CD8-positive, alpha-beta memory T cell (primary cell): ENCODE results near the gene ARVCF. TPM values are rescaled to one million over a fixed set of nuclear protein-coding genes. Genes with fewer than 3 reads are reported as not detected.

Source experiments
- CTCF ChIA-PET: fragments of 350-600 bp; sonication (Branson Sonifier 250); formaldehyde crosslinking; loops from one replicate; lab custom pipeline; 2021; ENCODE audit warnings: antibody characterized with exemption; lab: Charles Lee
- POLR2A ChIA-PET: fragments of 350-600 bp; sonication (Branson Sonifier 250); formaldehyde crosslinking; loops from one replicate; lab custom pipeline; 2021; ENCODE audit warnings: antibody characterized with exemption; lab: Charles Lee
- DNase-seq, 5 donors: peaks; one replicate each; pipeline versions ENCODE4 v3.0.0 to v3.0.0-alpha.2; 2020 to 2022; ENCODE audit warnings: mixed read lengths in 1 of 5
- H3K27ac ChIP-seq: one replicate; pipeline ENCODE4 v1.7.0; 2013; ENCODE audit warnings: low read depth, mild to moderate bottlenecking, low read length, moderate library complexity
- H3K27me3 ChIP-seq: 2 replicates; pipeline ENCODE4 v1.7.0; 2013; ENCODE audit warnings: low read length, mild to moderate bottlenecking; ENCODE audit not compliant: insufficient read depth, poor library complexity, severe bottlenecking
- H3K36me3 ChIP-seq: 2 replicates; pipeline ENCODE4 v1.7.0; 2013; ENCODE audit warnings: mild to moderate bottlenecking, low read length, moderate library complexity; ENCODE audit not compliant: insufficient read depth
- H3K4me1 ChIP-seq: 2 replicates; pipeline ENCODE4 v1.7.0; 2013; ENCODE audit warnings: mild to moderate bottlenecking, low read length, moderate library complexity; ENCODE audit not compliant: insufficient read depth
- H3K4me3 ChIP-seq: 2 replicates; pipeline ENCODE4 v1.7.0; 2013; ENCODE audit warnings: mild to moderate bottlenecking, low read length
- H3K9me3 ChIP-seq: 2 replicates; pipeline ENCODE4 v1.7.0; 2013; ENCODE audit warnings: mild to moderate bottlenecking, low read length
- H3K27ac Mint-ChIP-seq, 8 donors: one replicate each; pipeline ENCODE4 v1.8.0; 2020 to 2021; ENCODE audit warnings: mixed read lengths in 8 of 8, mild to moderate bottlenecking in 6 of 8, inconsistent platforms in 3 of 8, moderate library complexity in 3 of 8
- H3K27me3 Mint-ChIP-seq, 2 donors: one replicate each; pipeline ENCODE4 v1.8.0; 2020 to 2021; ENCODE audit warnings: mixed read lengths in 2 of 2, mild to moderate bottlenecking in 1 of 2, moderate library complexity in 1 of 2
- H3K36me3 Mint-ChIP-seq, 3 donors: one replicate each; pipeline ENCODE4 v1.8.0; 2020 to 2021; ENCODE audit warnings: mixed read lengths in 3 of 3, inconsistent platforms in 1 of 3, mild to moderate bottlenecking in 1 of 3
- H3K4me1 Mint-ChIP-seq, 3 donors: one replicate each; pipeline ENCODE4 v1.8.0; 2020 to 2021; ENCODE audit warnings: mixed read lengths in 3 of 3, inconsistent platforms in 1 of 3, mild to moderate bottlenecking in 1 of 3
- H3K4me3 Mint-ChIP-seq, 7 donors: one replicate each; pipeline ENCODE4 v1.8.0; 2020 to 2021; ENCODE audit warnings: mixed read lengths in 7 of 7, mild to moderate bottlenecking in 6 of 7, moderate library complexity in 4 of 7, inconsistent platforms in 2 of 7
- H3K9me3 Mint-ChIP-seq, 5 donors: one replicate each; pipeline ENCODE4 v1.8.0; 2020 to 2022; ENCODE audit warnings: mixed read lengths in 5 of 5, mild to moderate bottlenecking in 3 of 5, moderate library complexity in 2 of 5, inconsistent platforms in 1 of 5
- polyA plus RNA-seq: library from polyadenylated mRNA; unstranded; fragments of 300-500 nt; fragmentation: Illumina TruSeq; gene quantifications from one replicate; pipeline ENCODE4 v1.2.3, GENCODE V29; 2021
- total RNA-seq, 2 experiments: library from RNA; stranded (reverse); gene quantifications; one replicate each; pipeline ENCODE4 v1.2.3, GENCODE V29; 2021

The ARVCF gene
- total and polyA plus RNA-seq, 3 experiments from 2014 or later = 0.92 to 1.8 (median 1.4) TPM

GRCh38 chr22:20001082-20001638 lies 15.5 kb downstream of the ARVCF start:
- ChIA-PET POLR2A (no interaction called here), CTCF (interaction anchor here (1.3 kb wide), 1 partner anchor 10 kb away, joined by 3 read pairs; no protein-coding TSS in a partner anchor)
- peaks cover 4 to 6% of the 10 kb centered on the region in 2 donors for H3K27me3 Mint-ChIP-seq
- Histone ChIP-seq H3K4me3 (no peak overlapping the region), H3K27me3 (no peaks in the 10 kb centered on the region), H3K27ac (no peak overlapping the region), H3K36me3 (no peaks in the 10 kb centered on the region), H3K4me1 (peaks cover 4% of the 10 kb centered on the region), H3K9me3 (peaks cover 6% of the 10 kb centered on the region)
- no peaks in the 10 kb centered on the region for H3K4me1 Mint-ChIP-seq
- H3K36me3 Mint-ChIP-seq = peaks cover 0 to 17% (median 0%) of the 10 kb centered on the region in 3 donors
- no peak overlapping the region for H3K27ac Mint-ChIP-seq
- DNase-seq = peak in 1 of 5 donors; percentile 27
- peaks cover 3 to 18% (median 15%) of the 10 kb centered on the region in 5 donors for H3K9me3 Mint-ChIP-seq
- H3K4me3 Mint-ChIP-seq = no peak overlapping the region

GRCh38 chr22:20000246-20001081 lies 16.2 kb downstream of the ARVCF start:
- peaks cover 3 to 18% (median 15%) of the 10 kb centered on the region in 5 donors for H3K9me3 Mint-ChIP-seq
- peaks cover 4 to 6% of the 10 kb centered on the region in 2 donors for H3K27me3 Mint-ChIP-seq
- H3K4me3 ChIP-seq = no peak overlapping the region
- no peaks in the 10 kb centered on the region for H3K27me3 ChIP-seq
- no peaks in the 10 kb centered on the region for H3K36me3 ChIP-seq
- ChIA-PET CTCF (no interaction called here), POLR2A (no interaction called here)
- peaks cover 0 to 17% (median 0%) of the 10 kb centered on the region in 3 donors for H3K36me3 Mint-ChIP-seq
- H3K27ac ChIP-seq = no peak overlapping the region
- H3K4me3 Mint-ChIP-seq = no peak overlapping the region
- no peaks in the 10 kb centered on the region for H3K4me1 Mint-ChIP-seq
- DNase-seq = no peak
- H3K27ac Mint-ChIP-seq = peak overlapping the region in 1 of 8 donors; percentile 22
- H3K9me3 ChIP-seq = peaks cover 6% of the 10 kb centered on the region
- H3K4me1 ChIP-seq = peaks cover 4% of the 10 kb centered on the region

- no peak overlapping the region for H3K27ac ChIP-seq
- H3K9me3 ChIP-seq = peaks cover 1% of the 10 kb centered on the region
- Mint-ChIP-seq H3K36me3 (peaks cover 0 to 12% (median 0%) of the 10 kb centered on the region in 3 donors), H3K9me3 (peaks cover 3 to 16% (median 13%) of the 10 kb centered on the region in 5 donors), H3K4me1 (no peaks in the 10 kb centered on the region), H3K27ac (no peak overlapping the region), H3K27me3 (peaks cover 4 to 6% of the 10 kb centered on the region in 2 donors), H3K4me3 (no peak overlapping the region)
- ChIA-PET CTCF (no interaction called here), POLR2A (no interaction called here)
- DNase-seq = peak in 1 of 5 donors; percentile 28
- no peaks in the 10 kb centered on the region for H3K27me3 ChIP-seq
- H3K4me3 ChIP-seq = no peak overlapping the region
- no peaks in the 10 kb centered on the region for H3K36me3 ChIP-seq
- peaks cover 4% of the 10 kb centered on the region for H3K4me1 ChIP-seq
These were observed 17.4 kb downstream of the ARVCF start for GRCh38 chr22:19998991-19999820.

GRCh38 chr22:19998232-19998951 lies 18.2 kb downstream of the ARVCF start:
- H3K27me3 Mint-ChIP-seq = peaks cover 6 to 7% of the 10 kb centered on the region in 2 donors
- Histone ChIP-seq H3K27ac (no peak overlapping the region), H3K36me3 (no peaks in the 10 kb centered on the region), H3K27me3 (no peaks in the 10 kb centered on the region), H3K9me3 (no peaks in the 10 kb centered on the region), H3K4me3 (no peak overlapping the region), H3K4me1 (peaks cover 4% of the 10 kb centered on the region)
- ChIA-PET CTCF (no interaction called here), POLR2A (no interaction called here)
- H3K27ac Mint-ChIP-seq = no peak overlapping the region
- no peak for DNase-seq
- no peaks in the 10 kb centered on the region for H3K4me1 Mint-ChIP-seq
- peaks cover 3 to 9% (median 8%) of the 10 kb centered on the region in 5 donors for H3K9me3 Mint-ChIP-seq
- H3K4me3 Mint-ChIP-seq = no peak overlapping the region
- peaks cover 0 to 4% (median 0%) of the 10 kb centered on the region in 3 donors for H3K36me3 Mint-ChIP-seq

GRCh38 chr22:19997561-19998231 lies 18.9 kb downstream of the ARVCF start:
- Histone ChIP-seq H3K4me1 (peaks cover 4% of the 10 kb centered on the region), H3K27me3 (no peaks in the 10 kb centered on the region), H3K27ac (no peak overlapping the region), H3K9me3 (no peaks in the 10 kb centered on the region), H3K4me3 (no peak overlapping the region), H3K36me3 (no peaks in the 10 kb centered on the region)
- no peak for DNase-seq
- peaks cover 0 to 3% (median 2%) of the 10 kb centered on the region in 5 donors for H3K9me3 Mint-ChIP-seq
- H3K4me3 Mint-ChIP-seq = peak overlapping the region in 1 of 7 donors; percentile 44
- CTCF ChIA-PET = no interaction called here
- H3K36me3 Mint-ChIP-seq = no peaks in the 10 kb centered on the region
- H3K27ac Mint-ChIP-seq = peak overlapping the region in 1 of 8 donors; percentile 57
- H3K4me1 Mint-ChIP-seq = no peaks in the 10 kb centered on the region
- H3K27me3 Mint-ChIP-seq = peaks cover 2 to 7% of the 10 kb centered on the region in 2 donors
- POLR2A ChIA-PET = no interaction called here

- H3K27me3 ChIP-seq = no peaks in the 10 kb centered on the region
- Mint-ChIP-seq H3K36me3 (no peaks in the 10 kb centered on the region), H3K4me3 (no peak overlapping the region), H3K9me3 (peaks cover 0 to 3% (median 0%) of the 10 kb centered on the region in 5 donors), H3K27ac (no peak overlapping the region), H3K27me3 (peaks cover 2 to 7% of the 10 kb centered on the region in 2 donors), H3K4me1 (no peaks in the 10 kb centered on the region)
- no peak overlapping the region for H3K4me3 ChIP-seq
- no peak overlapping the region for H3K27ac ChIP-seq
- no peaks in the 10 kb centered on the region for H3K4me1 ChIP-seq
- no peak for DNase-seq
- no peaks in the 10 kb centered on the region for H3K36me3 ChIP-seq
- ChIA-PET POLR2A (no interaction called here), CTCF (no interaction called here)
- H3K9me3 ChIP-seq = no peaks in the 10 kb centered on the region
These were observed 19.8 kb downstream of the ARVCF start for GRCh38 chr22:19996694-19997384.
